CD4-positive, alpha-beta memory T cell (primary cell): Measurements from ENCODE around the gene IGFALS. TPM values are rescaled to one million over a fixed set of nuclear protein-coding genes. Genes with fewer than 3 reads are reported as not detected.

Source experiments
- CTCF ChIA-PET: fragments of 350-600 bp; sonication (Branson Sonifier 250); formaldehyde crosslinking; loops from one replicate; lab custom pipeline; 2021; ENCODE audit warnings: inconsistent platforms; ENCODE audit not compliant: partially characterized antibody; lab: Charles Lee
- POLR2A ChIA-PET: fragments of 350-600 bp; sonication (Branson Sonifier 250); formaldehyde crosslinking; loops from one replicate; lab custom pipeline; 2021; ENCODE audit not compliant: partially characterized antibody; lab: Charles Lee
- DNase-seq, 5 donors: peaks; one replicate each; pipeline versions ENCODE4 v3.0.0 to v3.0.0-alpha.2; 2020 to 2022; ENCODE audit warnings: mixed read lengths in 1 of 5
- H3K27ac ChIP-seq: one replicate; pipeline ENCODE4 v1.7.0; 2013; ENCODE audit warnings: low read depth, low read length
- H3K27me3 ChIP-seq: 2 replicates; pipeline ENCODE4 v1.7.0; 2013; ENCODE audit warnings: mild to moderate bottlenecking, low read length, moderate library complexity; ENCODE audit not compliant: insufficient read depth
- H3K36me3 ChIP-seq: 2 replicates; pipeline ENCODE4 v1.7.0; 2013; ENCODE audit warnings: mild to moderate bottlenecking, low read length, moderate library complexity; ENCODE audit not compliant: insufficient read depth
- H3K4me1 ChIP-seq: 2 replicates; pipeline ENCODE4 v1.7.0; 2013; ENCODE audit warnings: mild to moderate bottlenecking, low read length, moderate library complexity; ENCODE audit not compliant: insufficient read depth
- H3K4me3 ChIP-seq, 2 donors: one replicate each; pipeline ENCODE4 v1.7.0; 2013; ENCODE audit warnings: low read length in 2 of 2, mild to moderate bottlenecking in 1 of 2
- H3K9me3 ChIP-seq, 2 donors: one replicate each; pipeline ENCODE4 v1.7.0; 2013; ENCODE audit warnings: low read length in 2 of 2, control low read depth in 1 of 2; ENCODE audit not compliant: control insufficient read depth in 1 of 2
- H3K27ac Mint-ChIP-seq, 7 donors: one replicate each; pipeline ENCODE4 v1.8.0; 2020 to 2021; ENCODE audit warnings: mixed read lengths in 7 of 7, mild to moderate bottlenecking in 6 of 7, inconsistent platforms in 3 of 7, moderate library complexity in 3 of 7
- H3K27me3 Mint-ChIP-seq, 2 donors: one replicate each; pipeline ENCODE4 v1.8.0; 2020 to 2021; ENCODE audit warnings: mixed read lengths in 2 of 2
- H3K36me3 Mint-ChIP-seq, 2 donors: one replicate each; pipeline ENCODE4 v1.8.0; 2020 to 2021; ENCODE audit warnings: mixed read lengths in 2 of 2, inconsistent platforms in 1 of 2, mild to moderate bottlenecking in 1 of 2
- H3K4me1 Mint-ChIP-seq, 4 donors: one replicate each; pipeline ENCODE4 v1.8.0; 2020 to 2021; ENCODE audit warnings: mixed read lengths in 4 of 4, mild to moderate bottlenecking in 1 of 4
- H3K4me3 Mint-ChIP-seq, 8 donors: one replicate each; pipeline ENCODE4 v1.8.0; 2020 to 2021; ENCODE audit warnings: mixed read lengths in 8 of 8, mild to moderate bottlenecking in 7 of 8, moderate library complexity in 6 of 8, inconsistent platforms in 3 of 8
- H3K9me3 Mint-ChIP-seq, 8 donors: one replicate each; pipeline ENCODE4 v1.8.0; 2020 to 2021; ENCODE audit warnings: mixed read lengths in 8 of 8, mild to moderate bottlenecking in 5 of 8, inconsistent platforms in 3 of 8, moderate library complexity in 1 of 8
- intact Hi-C: fragments of 100-400 bp; cut with micrococcal nuclease; formaldehyde crosslinking; loops from one replicate; pipeline ENCODE4 v1.15.1; 2023
- polyA plus RNA-seq, 2 donors: library from polyadenylated mRNA; unstranded; fragments of 300-500 nt; fragmentation: Illumina TruSeq; gene quantifications; one replicate each; pipeline ENCODE4 v1.2.3, GENCODE V29; 2021
- total RNA-seq, 2 experiments: library from RNA; stranded (reverse); gene quantifications; one replicate each; pipeline ENCODE4 v1.2.3, GENCODE V29; 2021

IGFALS gene
- total RNA-seq (under 1 TPM; 0.29 to 0.36 TPM), polyA plus RNA-seq (not detected)

DNA sequence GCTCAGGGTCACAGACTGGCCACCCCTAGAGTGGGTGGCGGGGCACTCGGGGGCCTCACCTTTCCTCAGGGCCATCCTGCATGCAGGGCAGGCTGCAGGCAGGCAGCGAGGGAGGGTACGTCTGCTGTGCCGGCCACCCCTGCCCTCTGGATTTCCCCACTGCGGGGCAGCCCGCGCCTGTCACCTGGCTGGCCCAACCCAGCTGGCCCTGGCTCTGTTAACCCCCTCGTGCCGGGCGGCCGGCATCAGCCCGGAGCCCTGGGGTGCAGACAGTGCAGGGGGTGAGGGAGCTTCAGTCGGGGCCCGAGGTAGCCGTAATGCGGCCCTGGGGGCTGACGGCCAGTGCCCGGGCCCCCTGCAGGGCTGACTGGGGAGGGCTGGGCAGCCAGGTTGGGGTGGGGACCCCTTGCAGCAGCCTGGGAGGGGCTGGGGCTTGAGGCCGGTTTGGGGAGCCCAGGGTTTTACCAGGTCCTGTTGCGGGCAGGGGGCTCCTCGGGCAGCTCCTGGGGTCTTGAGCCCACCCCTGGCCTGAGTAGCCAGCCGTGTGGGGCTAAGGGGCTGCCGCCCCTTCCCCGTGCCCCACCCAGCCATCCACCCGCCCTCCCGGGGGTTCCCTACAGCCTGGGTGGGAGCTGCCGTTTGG is at the start of gene IGFALS:
IGFALS (minus strand) TSS at position 128 of the 643 bp plus-strand sequence; CDS start at position 75, 53 bp downstream.
- DNase-seq = no peak
- H3K4me1 ChIP-seq = no peaks in the 10 kb centered on the region
- no peaks in the 10 kb centered on the region for H3K27me3 Mint-ChIP-seq
- peaks cover 0 to 13% (median 5%) of the 10 kb centered on the region in 8 donors for H3K9me3 Mint-ChIP-seq
- no peak within 1 kb of the TSS for H3K27ac Mint-ChIP-seq
- no peak within 1 kb of the TSS for H3K27ac ChIP-seq
- peaks cover 8 to 10% of the 10 kb centered on the region in 2 donors for H3K36me3 Mint-ChIP-seq
- intact Hi-C loops = no loop called here
- H3K27me3 ChIP-seq = no peaks in the 10 kb centered on the region
- H3K9me3 ChIP-seq = no peaks in the 10 kb centered on the region
- H3K4me1 Mint-ChIP-seq = peaks cover 0 to 3% (median 0%) of the 10 kb centered on the region in 4 donors
- no peak within 1 kb of the TSS for H3K4me3 Mint-ChIP-seq
- H3K36me3 ChIP-seq = peaks cover 4% of the 10 kb centered on the region
- no peak within 1 kb of the TSS for H3K4me3 ChIP-seq
- POLR2A ChIA-PET = interaction anchor here (0.9 to 1.6 kb wide), 3 partner anchors 10 to 22 kb away, joined by 3 to 5 read pairs (median 4); partner anchors contain the start of genes EME2, MRPS34, NUBP2 and SPSB3
- CTCF ChIA-PET = no interaction called here

DNA sequence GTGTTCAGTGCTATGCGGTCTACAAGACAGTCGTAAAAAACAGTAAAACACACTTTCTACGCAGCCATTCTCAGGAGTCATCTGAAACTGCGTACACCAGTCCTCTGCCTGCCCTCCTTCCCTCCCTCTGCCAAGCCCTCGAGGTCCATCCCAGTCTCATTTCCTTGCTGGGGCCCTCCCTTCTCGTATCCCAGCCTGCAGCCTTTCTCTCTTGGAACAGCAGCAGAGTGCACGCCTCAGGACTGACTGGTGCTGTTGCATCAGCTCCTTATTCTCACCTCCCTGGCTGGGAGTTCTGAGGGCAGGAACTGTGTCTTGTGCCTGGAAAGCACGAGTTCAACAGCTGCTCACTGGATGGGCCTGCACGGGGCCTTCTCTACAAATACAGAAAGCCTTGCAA is 46.0 kb upstream of the IGFALS start:
- Histone ChIP-seq H3K4me1 (no peaks in the 10 kb centered on the region), H3K9me3 (no peaks in the 10 kb centered on the region), H3K4me3 (no peak overlapping the region), H3K27ac (no peak overlapping the region), H3K36me3 (no peaks in the 10 kb centered on the region), H3K27me3 (no peaks in the 10 kb centered on the region)
- Mint-ChIP-seq H3K4me1 (no peaks in the 10 kb centered on the region), H3K36me3 (no peaks in the 10 kb centered on the region), H3K9me3 (no peaks in the 10 kb centered on the region), H3K27me3 (no peaks in the 10 kb centered on the region), H3K4me3 (no peak overlapping the region), H3K27ac (no peak overlapping the region)
- ChIA-PET POLR2A (no interaction called here), CTCF (no interaction called here)
- intact Hi-C loops = no loop called here
- no peak for DNase-seq

DNA sequence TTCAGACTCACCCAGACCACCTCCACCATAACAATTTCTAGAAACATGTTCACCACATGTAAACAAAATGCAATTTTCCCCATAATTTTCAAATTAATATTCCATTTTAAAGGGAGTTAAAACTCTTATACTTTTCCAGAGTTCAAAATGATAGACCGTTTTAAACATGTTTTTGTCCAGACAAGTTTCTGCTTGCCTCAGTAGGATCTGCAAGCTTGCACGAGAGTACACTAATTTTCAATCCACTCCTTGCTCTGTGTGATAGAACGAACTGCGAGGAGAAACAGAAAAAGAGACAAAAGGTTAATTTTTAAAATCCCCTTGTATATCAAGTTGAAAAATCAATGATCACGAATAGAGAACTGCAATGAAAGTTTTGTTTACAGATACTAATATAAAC is 40.6 kb upstream of the IGFALS start:
- H3K27ac ChIP-seq = no peak overlapping the region
- POLR2A ChIA-PET = no interaction called here
- H3K27me3 Mint-ChIP-seq = no peaks in the 10 kb centered on the region
- peaks cover 0 to 4% of the 10 kb centered on the region in 2 donors for H3K36me3 Mint-ChIP-seq
- no peaks in the 10 kb centered on the region for H3K9me3 ChIP-seq
- no peak overlapping the region for H3K4me3 ChIP-seq
- H3K27ac Mint-ChIP-seq = peak overlapping the region in 2 of 7 donors; percentile 34 to 66
- H3K27me3 ChIP-seq = no peaks in the 10 kb centered on the region
- intact Hi-C loops = no loop called here
- CTCF ChIA-PET = no interaction called here
- no peaks in the 10 kb centered on the region for H3K36me3 ChIP-seq
- no peak overlapping the region for H3K4me3 Mint-ChIP-seq
- no peaks in the 10 kb centered on the region for H3K9me3 Mint-ChIP-seq
- no peak for DNase-seq
- H3K4me1 ChIP-seq = peaks cover 2% of the 10 kb centered on the region
- H3K4me1 Mint-ChIP-seq = peaks cover 6 to 14% (median 10%) of the 10 kb centered on the region in 4 donors

DNA sequence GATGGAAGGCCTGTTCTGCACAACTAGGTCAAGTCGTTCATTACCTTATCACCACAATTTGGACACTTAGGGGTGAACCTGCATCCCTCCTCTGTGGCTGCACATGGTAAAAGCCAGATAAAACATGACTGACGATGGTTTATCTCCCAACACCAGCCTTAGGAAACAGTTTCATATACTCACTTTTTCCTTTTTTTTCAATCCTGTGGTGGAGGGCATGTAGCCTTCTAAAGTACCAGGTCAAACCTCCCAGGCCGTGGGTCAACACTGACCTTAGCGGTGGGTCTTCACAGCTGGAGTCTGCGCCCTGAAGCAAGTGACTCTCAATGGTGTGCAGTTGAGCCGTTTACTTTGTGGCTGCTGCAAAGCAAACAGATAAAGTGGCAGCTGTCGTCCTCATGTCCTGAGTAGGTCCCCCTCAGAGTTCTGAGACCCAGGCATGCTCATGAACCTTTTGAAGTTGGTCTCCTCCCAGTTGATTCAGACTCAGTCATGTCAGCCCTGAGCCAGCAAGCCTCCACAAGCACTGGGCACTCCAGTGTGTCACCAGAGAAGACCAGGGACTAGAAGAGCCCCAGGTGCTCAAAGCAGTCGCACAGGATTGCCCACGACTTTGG is 39.4 kb upstream of the IGFALS start:
- no peak overlapping the region for H3K4me3 ChIP-seq
- H3K9me3 Mint-ChIP-seq = no peaks in the 10 kb centered on the region
- peak overlapping the region in 1 of 7 donors; percentile 35 for H3K27ac Mint-ChIP-seq
- intact Hi-C loops = no loop called here
- H3K36me3 Mint-ChIP-seq = peaks cover 0 to 4% of the 10 kb centered on the region in 2 donors
- DNase-seq = no peak
- H3K27ac ChIP-seq = no peak overlapping the region
- H3K4me3 Mint-ChIP-seq = no peak overlapping the region
- ChIA-PET CTCF (no interaction called here), POLR2A (no interaction called here)
- no peaks in the 10 kb centered on the region for H3K36me3 ChIP-seq
- peaks cover 13% of the 10 kb centered on the region for H3K4me1 ChIP-seq
- H3K27me3 Mint-ChIP-seq = no peaks in the 10 kb centered on the region
- peaks cover 9 to 24% (median 18%) of the 10 kb centered on the region in 4 donors for H3K4me1 Mint-ChIP-seq
- no peaks in the 10 kb centered on the region for H3K27me3 ChIP-seq
- no peaks in the 10 kb centered on the region for H3K9me3 ChIP-seq

DNA sequence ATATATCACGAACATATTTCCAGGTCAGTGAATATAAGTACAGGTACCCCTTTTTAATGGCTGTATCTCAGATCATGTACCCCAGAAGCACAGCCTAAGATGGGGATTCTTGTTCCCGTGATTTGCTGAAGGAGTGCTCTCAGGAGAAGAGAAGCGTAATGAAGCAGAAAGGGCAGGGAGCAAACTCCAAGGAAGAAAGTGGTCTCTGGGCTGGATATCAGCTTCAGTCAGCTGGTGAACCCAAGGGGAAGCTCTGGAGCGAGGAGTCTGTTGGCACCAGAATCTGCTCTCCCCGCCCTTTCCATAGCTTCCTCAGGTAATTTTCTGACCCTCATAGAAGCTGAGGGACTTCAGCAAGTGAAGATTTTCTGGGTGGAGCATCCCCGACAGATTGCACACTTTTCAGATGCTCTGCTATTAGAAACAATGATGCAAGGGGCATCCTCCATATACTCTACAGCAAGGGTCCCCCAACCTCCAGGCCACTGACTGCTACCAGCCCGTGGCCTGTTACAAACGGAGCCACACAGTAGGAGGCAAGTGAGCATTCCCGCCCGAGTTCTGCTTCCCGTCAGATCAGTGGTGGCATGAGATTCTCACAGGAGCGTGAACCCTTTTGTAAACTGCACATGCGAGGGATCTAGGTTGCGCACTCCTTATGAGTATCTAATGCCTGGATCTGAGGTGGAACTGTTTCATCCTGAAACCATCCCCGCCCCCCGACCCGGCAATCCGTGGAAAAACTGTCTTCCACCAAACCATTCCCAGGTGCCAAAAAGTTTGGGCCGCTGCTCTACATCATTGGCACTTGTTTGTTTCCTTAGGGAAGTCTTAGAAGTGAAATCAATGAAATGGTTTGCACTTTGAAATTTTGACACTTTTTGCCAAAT is 37.9 kb upstream of the IGFALS start:
- H3K4me3 Mint-ChIP-seq = no peak overlapping the region
- no peaks in the 10 kb centered on the region for H3K27me3 ChIP-seq
- POLR2A ChIA-PET = no interaction called here
- intact Hi-C loops = no loop called here
- peaks cover 0 to 2% (median 0%) of the 10 kb centered on the region in 8 donors for H3K9me3 Mint-ChIP-seq
- no peak overlapping the region for H3K27ac ChIP-seq
- CTCF ChIA-PET = no interaction called here
- H3K36me3 Mint-ChIP-seq = peaks cover 0 to 4% of the 10 kb centered on the region in 2 donors
- no peaks in the 10 kb centered on the region for H3K36me3 ChIP-seq
- DNase-seq = no peak
- H3K27me3 Mint-ChIP-seq = no peaks in the 10 kb centered on the region
- H3K9me3 ChIP-seq = no peaks in the 10 kb centered on the region
- peaks cover 14 to 35% (median 26%) of the 10 kb centered on the region in 4 donors for H3K4me1 Mint-ChIP-seq
- peaks cover 20% of the 10 kb centered on the region for H3K4me1 ChIP-seq
- no peak overlapping the region for H3K4me3 ChIP-seq
- peak overlapping the region in 2 of 7 donors; percentile 30 to 48 for H3K27ac Mint-ChIP-seq

DNA sequence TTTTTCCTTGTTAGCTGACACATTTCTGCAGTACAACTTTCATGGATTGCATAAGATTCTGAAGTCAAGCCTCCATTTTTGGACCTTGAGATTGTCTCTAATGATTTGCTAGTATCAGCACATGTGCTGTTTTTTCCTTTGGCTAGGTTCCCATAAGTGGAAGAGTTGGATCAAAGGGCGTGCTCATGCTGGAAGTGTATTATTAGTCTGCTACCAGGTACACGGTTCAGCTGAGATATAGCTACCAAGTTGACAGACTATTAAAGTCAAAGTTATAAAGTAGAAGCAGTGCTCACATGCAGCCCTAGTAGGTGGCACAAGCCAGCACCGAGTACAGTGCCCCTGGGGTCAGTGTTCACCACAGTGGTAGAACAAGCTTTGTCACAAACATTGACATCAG is 36.7 kb upstream of the IGFALS start:
- intact Hi-C loops = no loop called here
- Histone ChIP-seq H3K4me3 (no peak overlapping the region), H3K36me3 (no peaks in the 10 kb centered on the region), H3K9me3 (no peaks in the 10 kb centered on the region), H3K4me1 (peaks cover 26% of the 10 kb centered on the region), H3K27ac (no peak overlapping the region), H3K27me3 (no peaks in the 10 kb centered on the region)
- H3K27ac Mint-ChIP-seq = peak overlapping the region in 1 of 7 donors; percentile 48
- peaks cover 14 to 43% (median 30%) of the 10 kb centered on the region in 4 donors for H3K4me1 Mint-ChIP-seq
- ChIA-PET POLR2A (no interaction called here), CTCF (no interaction called here)
- peaks cover 0 to 2% (median 0%) of the 10 kb centered on the region in 8 donors for H3K9me3 Mint-ChIP-seq
- H3K4me3 Mint-ChIP-seq = no peak overlapping the region
- DNase-seq = no peak
- no peaks in the 10 kb centered on the region for H3K27me3 Mint-ChIP-seq
- peaks cover 0 to 4% of the 10 kb centered on the region in 2 donors for H3K36me3 Mint-ChIP-seq
